ENCODE data around the gene PLCB1. TPM values are rescaled to one million over a fixed set of nuclear protein-coding genes. Genes with fewer than 3 reads are reported as not detected.
A peak's percentile ranks its signal among the peaks of the same experiment; 100 is the strongest.

The PLCB1 gene
- total RNA-seq, 1 experiment from 2014 or later, result 5.8 TPM

- Histone ChIP-seq H3K4me3 (ENCODE audit: insufficient read depth, low read depth, low read length) (no peak overlapping the region), H3K27me3 (ENCODE audit: control insufficient read depth, insufficient read depth, low read length) (no peaks in the 10 kb centered on the region), H3K36me3 (replicated peaks; ENCODE audit: control insufficient read depth, insufficient read depth, low read length) (no peaks in the 10 kb centered on the region)
- DNase-seq, result no peak
Measured at GRCh38 chr20:8515810-8516435, 383.9 kb downstream of the PLCB1 start.

- no peak overlapping the region for H3K4me3 ChIP-seq (ENCODE audit: insufficient read depth, low read depth, low read length)
- DNase-seq, result no peak
Measured at GRCh38 chr20:8518878-8519277, 386.8 kb downstream of the PLCB1 start.

GRCh38 chr20:8519887-8520286, 387.8 kb downstream of the PLCB1 start:
- Histone ChIP-seq H3K27me3 (ENCODE audit: control insufficient read depth, insufficient read depth, low read length) (no peaks in the 10 kb centered on the region), H3K4me3 (ENCODE audit: insufficient read depth, low read depth, low read length) (no peak overlapping the region), H3K36me3 (replicated peaks; ENCODE audit: control insufficient read depth, insufficient read depth, low read length) (no peaks in the 10 kb centered on the region)
- DNase-seq, result no peak

More at GRCh38 chr20:8518878-8519277, 386.8 kb downstream of the PLCB1 start:
- H3K36me3 ChIP-seq (replicated peaks; ENCODE audit: control insufficient read depth, insufficient read depth, low read length), result no peaks in the 10 kb centered on the region
- H3K27me3 ChIP-seq (ENCODE audit: control insufficient read depth, insufficient read depth, low read length), result no peaks in the 10 kb centered on the region

GRCh38 chr20:8522168-8522567, 390.1 kb downstream of the PLCB1 start:
- no peaks in the 10 kb centered on the region for H3K27me3 ChIP-seq (ENCODE audit: control insufficient read depth, insufficient read depth, low read length)
- no peaks in the 10 kb centered on the region for H3K36me3 ChIP-seq (replicated peaks; ENCODE audit: control insufficient read depth, insufficient read depth, low read length)
- no peak for DNase-seq
- H3K4me3 ChIP-seq (ENCODE audit: insufficient read depth, low read depth, low read length), result no peak overlapping the region

GRCh38 chr20:8523684-8524083, 391.6 kb downstream of the PLCB1 start:
- no peak overlapping the region for H3K4me3 ChIP-seq (ENCODE audit: insufficient read depth, low read depth, low read length)
- H3K27me3 ChIP-seq (ENCODE audit: control insufficient read depth, insufficient read depth, low read length), result no peaks in the 10 kb centered on the region
- no peaks in the 10 kb centered on the region for H3K36me3 ChIP-seq (replicated peaks; ENCODE audit: control insufficient read depth, insufficient read depth, low read length)
- no peak for DNase-seq

GRCh38 chr20:8524101-8525016, 392.3 kb downstream of the PLCB1 start:
- H3K36me3 ChIP-seq (replicated peaks; ENCODE audit: control insufficient read depth, insufficient read depth, low read length), result no peaks in the 10 kb centered on the region
- H3K27me3 ChIP-seq (ENCODE audit: control insufficient read depth, insufficient read depth, low read length), result no peaks in the 10 kb centered on the region
- no peak for DNase-seq
- no peak overlapping the region for H3K4me3 ChIP-seq (ENCODE audit: insufficient read depth, low read depth, low read length)

GRCh38 chr20:8525017-8525343, 392.9 kb downstream of the PLCB1 start:
- Histone ChIP-seq H3K27me3 (ENCODE audit: control insufficient read depth, insufficient read depth, low read length) (no peaks in the 10 kb centered on the region), H3K36me3 (replicated peaks; ENCODE audit: control insufficient read depth, insufficient read depth, low read length) (no peaks in the 10 kb centered on the region), H3K4me3 (ENCODE audit: insufficient read depth, low read depth, low read length) (no peak overlapping the region)
- no peak for DNase-seq

GRCh38 chr20:8526610-8527009, 394.5 kb downstream of the PLCB1 start:
- H3K27me3 ChIP-seq (ENCODE audit: control insufficient read depth, insufficient read depth, low read length), result no peaks in the 10 kb centered on the region
- DNase-seq, result no peak
- H3K36me3 ChIP-seq (replicated peaks; ENCODE audit: control insufficient read depth, insufficient read depth, low read length), result no peaks in the 10 kb centered on the region

GRCh38 chr20:8527998-8528723, 396.1 kb downstream of the PLCB1 start:
- no peak for DNase-seq
- Histone ChIP-seq H3K27me3 (ENCODE audit: control insufficient read depth, insufficient read depth, low read length) (no peaks in the 10 kb centered on the region), H3K4me3 (ENCODE audit: insufficient read depth, low read depth, low read length) (no peak overlapping the region), H3K36me3 (replicated peaks; ENCODE audit: control insufficient read depth, insufficient read depth, low read length) (no peaks in the 10 kb centered on the region)

More at GRCh38 chr20:8526610-8527009, 394.5 kb downstream of the PLCB1 start:
- H3K4me3 ChIP-seq (ENCODE audit: insufficient read depth, low read depth, low read length), result no peak overlapping the region

- DNase-seq, result no peak
- H3K4me3 ChIP-seq (ENCODE audit: insufficient read depth, low read depth, low read length), result no peak overlapping the region
- H3K36me3 ChIP-seq (replicated peaks; ENCODE audit: control insufficient read depth, insufficient read depth, low read length), result no peaks in the 10 kb centered on the region
- no peaks in the 10 kb centered on the region for H3K27me3 ChIP-seq (ENCODE audit: control insufficient read depth, insufficient read depth, low read length)
Measured at GRCh38 chr20:8530022-8530421, 398.0 kb downstream of the PLCB1 start.

- DNase-seq, result no peak
- Histone ChIP-seq H3K4me3 (ENCODE audit: insufficient read depth, low read depth, low read length) (no peak overlapping the region), H3K27me3 (ENCODE audit: control insufficient read depth, insufficient read depth, low read length) (no peaks in the 10 kb centered on the region), H3K36me3 (replicated peaks; ENCODE audit: control insufficient read depth, insufficient read depth, low read length) (no peaks in the 10 kb centered on the region)
Measured at GRCh38 chr20:8532169-8532568, 400.1 kb downstream of the PLCB1 start.

- Histone ChIP-seq H3K4me3 (ENCODE audit: insufficient read depth, low read depth, low read length) (no peak overlapping the region), H3K36me3 (replicated peaks; ENCODE audit: control insufficient read depth, insufficient read depth, low read length) (no peaks in the 10 kb centered on the region), H3K27me3 (ENCODE audit: control insufficient read depth, insufficient read depth, low read length) (no peaks in the 10 kb centered on the region)
Measured at GRCh38 chr20:8534368-8535160, 402.5 kb downstream of the PLCB1 start.

GRCh38 chr20:8535403-8536261, 403.6 kb downstream of the PLCB1 start:
- Histone ChIP-seq H3K36me3 (replicated peaks; ENCODE audit: control insufficient read depth, insufficient read depth, low read length) (no peaks in the 10 kb centered on the region), H3K4me3 (ENCODE audit: insufficient read depth, low read depth, low read length) (no peak overlapping the region), H3K27me3 (ENCODE audit: control insufficient read depth, insufficient read depth, low read length) (no peaks in the 10 kb centered on the region)
- DNase-seq, result no peak

More at GRCh38 chr20:8534368-8535160, 402.5 kb downstream of the PLCB1 start:
- DNase-seq, result peak; percentile 6

Data from H7 (cell line).